Ascending aorta (tissue), 2 donors: ENCODE measurements around the gene PRR36. TPM values are rescaled to one million over a fixed set of nuclear protein-coding genes. Genes with fewer than 3 reads are reported as not detected.

Source experiments
- DNase-seq, 2 donors: peaks; one replicate each; pipeline ENCODE4 v3.0.0-alpha.2; 2019; ENCODE audit warnings: low spot score in 2 of 2
- H3K27ac ChIP-seq, 2 donors: fragments of 200-600 bp; sonication (generic); one replicate each; pipeline ENCODE4 v1.5.1; 2016 to 2017; ENCODE audit warnings: mild to moderate bottlenecking in 1 of 2
- H3K27me3 ChIP-seq: fragments of 200-600 bp; sonication (generic); one replicate; pipeline ENCODE4 v1.5.1; 2017
- H3K36me3 ChIP-seq, 2 donors: fragments of 200-600 bp; sonication (generic); one replicate each; pipeline ENCODE4 v1.5.1; 2016
- H3K4me1 ChIP-seq, 2 donors: fragments of 200-600 bp; sonication (generic); one replicate each; pipeline ENCODE4 v1.5.1; 2016 to 2017; ENCODE audit warnings: mild to moderate bottlenecking in 1 of 2
- H3K4me3 ChIP-seq, 2 donors: fragments of 200-600 bp; sonication (generic); one replicate each; pipeline ENCODE4 v1.5.1; 2016 to 2017; ENCODE audit warnings: mild to moderate bottlenecking in 1 of 2
- H3K9me3 ChIP-seq, 2 donors: fragments of 200-600 bp; sonication (generic); one replicate each; pipeline ENCODE4 v1.5.1; 2016
- intact Hi-C: fragments of 100-400 bp; cut with DNase I; formaldehyde crosslinking; loops from one replicate; pipeline ENCODE4 v1.15.1; 2023
- total RNA-seq: library from RNA; depleted of rRNA; stranded (reverse); fragments of >200 nt; gene quantifications from one replicate; pipeline ENCODE4 v1.1.0, GENCODE V29; 2016
- TF ChIP-seq, protein P1 (sequence below), 3 experiments: fragments of 200-600 bp in 2 of 3; fragments of 450-650 bp in 1 of 3; sonication (generic) in 2 of 3; IDR thresholded peaks; one replicate each; pipeline ENCODE4 v1.5.1; 2016 to 2019; ENCODE audit warnings: antibody characterized with exemption in 3 of 3, mild to moderate bottlenecking in 1 of 3, moderate library complexity in 1 of 3

PRR36 gene
- total RNA-seq, 1 donor from 2014 or later: not detected

GRCh38 chr19:7869910-7870511, 4.2 kb downstream of the PRR36 start:
- no peaks in the 10 kb centered on the region for H3K9me3 ChIP-seq
- peaks cover 15 to 19% of the 10 kb centered on the region in 2 donors for H3K4me1 ChIP-seq
- peaks cover 20% of the 10 kb centered on the region for H3K27me3 ChIP-seq
- intact Hi-C loops: no loop called here
- H3K36me3 ChIP-seq: no peaks in the 10 kb centered on the region
- H3K4me3 ChIP-seq: peak overlapping the region; percentile 46 to 61
- H3K27ac ChIP-seq: no peak overlapping the region
- no peak for DNase-seq
- TF ChIP-seq, protein P1, sequence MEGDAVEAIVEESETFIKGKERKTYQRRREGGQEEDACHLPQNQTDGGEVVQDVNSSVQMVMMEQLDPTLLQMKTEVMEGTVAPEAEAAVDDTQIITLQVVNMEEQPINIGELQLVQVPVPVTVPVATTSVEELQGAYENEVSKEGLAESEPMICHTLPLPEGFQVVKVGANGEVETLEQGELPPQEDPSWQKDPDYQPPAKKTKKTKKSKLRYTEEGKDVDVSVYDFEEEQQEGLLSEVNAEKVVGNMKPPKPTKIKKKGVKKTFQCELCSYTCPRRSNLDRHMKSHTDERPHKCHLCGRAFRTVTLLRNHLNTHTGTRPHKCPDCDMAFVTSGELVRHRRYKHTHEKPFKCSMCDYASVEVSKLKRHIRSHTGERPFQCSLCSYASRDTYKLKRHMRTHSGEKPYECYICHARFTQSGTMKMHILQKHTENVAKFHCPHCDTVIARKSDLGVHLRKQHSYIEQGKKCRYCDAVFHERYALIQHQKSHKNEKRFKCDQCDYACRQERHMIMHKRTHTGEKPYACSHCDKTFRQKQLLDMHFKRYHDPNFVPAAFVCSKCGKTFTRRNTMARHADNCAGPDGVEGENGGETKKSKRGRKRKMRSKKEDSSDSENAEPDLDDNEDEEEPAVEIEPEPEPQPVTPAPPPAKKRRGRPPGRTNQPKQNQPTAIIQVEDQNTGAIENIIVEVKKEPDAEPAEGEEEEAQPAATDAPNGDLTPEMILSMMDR (IDR thresholded peaks at IDR 0.05): no peak

DNA sequence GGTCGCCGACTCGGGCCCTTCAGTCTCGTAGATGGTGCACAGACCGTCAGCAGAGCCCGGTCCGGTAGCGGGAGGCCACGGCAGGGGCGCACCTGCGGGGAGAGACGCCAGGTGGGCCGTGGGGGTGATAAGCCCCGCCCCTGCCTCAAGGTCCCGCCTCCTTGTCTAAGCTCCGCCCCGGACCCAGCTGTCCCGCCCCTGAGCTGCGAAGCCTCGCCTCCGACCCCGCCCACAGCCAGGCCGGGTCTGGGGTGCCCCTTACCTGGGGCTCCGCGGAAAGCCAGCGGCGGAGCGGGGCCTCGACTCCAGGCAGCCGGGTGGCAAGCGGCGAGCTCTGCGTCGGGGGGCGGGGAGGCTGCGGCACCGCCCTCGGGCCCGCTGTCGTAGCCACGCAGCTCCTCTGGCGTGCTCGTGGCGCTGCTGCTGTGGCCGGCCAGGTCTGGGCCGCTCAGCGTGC, 4.7 kb downstream of the PRR36 start:
- H3K9me3 ChIP-seq: no peaks in the 10 kb centered on the region
- peak overlapping the region; percentile 46 to 61 for H3K4me3 ChIP-seq
- H3K27ac ChIP-seq: no peak overlapping the region
- peaks cover 15 to 19% of the 10 kb centered on the region in 2 donors for H3K4me1 ChIP-seq
- no peak for DNase-seq
- TF ChIP-seq, protein P1 (IDR thresholded peaks at IDR 0.05): no peak
- peaks cover 16% of the 10 kb centered on the region for H3K27me3 ChIP-seq
- H3K36me3 ChIP-seq: no peaks in the 10 kb centered on the region
- intact Hi-C loops: no loop called here

- peaks cover 15 to 17% of the 10 kb centered on the region in 2 donors for H3K4me1 ChIP-seq
- peaks cover 12% of the 10 kb centered on the region for H3K27me3 ChIP-seq
- DNase-seq: peak in 1 of 2 donors; percentile 77
- H3K27ac ChIP-seq: no peak overlapping the region
- intact Hi-C loops: no loop called here
- H3K9me3 ChIP-seq: no peaks in the 10 kb centered on the region
- TF ChIP-seq, protein P1 (IDR thresholded peaks at IDR 0.05): peak in 2 of 3 experiments; percentile 55 to 89
- H3K36me3 ChIP-seq: no peaks in the 10 kb centered on the region
- peak overlapping the region; percentile 46 to 61 for H3K4me3 ChIP-seq
These were observed 5.3 kb downstream of the PRR36 start for GRCh38 chr19:7868671-7869452.

- intact Hi-C loops: no loop called here
- H3K4me3 ChIP-seq: peak overlapping the region; percentile 46 to 61
- no peak for DNase-seq
- TF ChIP-seq, protein P1 (IDR thresholded peaks at IDR 0.05): no peak
- peaks cover 14 to 15% of the 10 kb centered on the region in 2 donors for H3K4me1 ChIP-seq
- H3K36me3 ChIP-seq: peaks cover 0 to 5% of the 10 kb centered on the region in 2 donors
- no peaks in the 10 kb centered on the region for H3K9me3 ChIP-seq
- peaks cover 9% of the 10 kb centered on the region for H3K27me3 ChIP-seq
- H3K27ac ChIP-seq: no peak overlapping the region
These were observed 5.9 kb downstream of the PRR36 start for GRCh38 chr19:7868326-7868670.

DNA sequence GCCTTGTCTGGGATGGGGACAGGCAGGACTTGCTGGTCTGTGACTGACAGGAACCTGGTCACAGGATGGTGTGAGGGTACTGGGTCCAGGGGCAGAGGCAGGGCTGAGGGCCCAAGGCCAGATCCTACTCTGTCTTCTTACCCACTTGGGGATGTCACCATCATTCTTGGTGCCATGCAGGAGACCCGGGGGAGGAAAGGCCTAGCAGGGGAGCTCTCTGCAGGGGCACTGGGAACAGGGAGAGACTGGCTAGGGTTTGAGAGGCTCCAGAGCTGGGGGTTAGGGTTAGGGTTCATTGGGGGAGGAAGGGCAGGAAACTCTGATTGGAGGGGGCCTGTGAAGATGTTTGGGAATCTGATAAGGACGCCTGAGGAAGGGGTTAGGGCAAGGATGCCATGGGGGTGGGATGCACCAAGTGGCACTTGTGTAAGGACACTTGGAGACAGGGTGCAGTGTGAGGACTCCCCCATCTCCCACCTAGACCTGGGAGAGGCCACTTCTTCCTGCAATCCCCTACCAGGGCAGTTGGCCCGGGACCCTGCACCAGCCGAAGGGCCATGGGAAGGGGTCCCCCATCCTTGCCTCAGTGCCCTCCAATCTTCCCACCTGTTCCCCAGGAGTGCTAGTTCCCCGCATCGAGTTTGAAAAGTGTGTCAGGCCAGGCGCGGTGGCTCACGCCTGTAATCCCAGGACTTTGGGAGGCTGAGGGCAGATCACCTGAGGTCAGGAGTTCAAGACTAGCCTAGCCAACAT, 6.9 kb downstream of the PRR36 start:
- no peaks in the 10 kb centered on the region for H3K9me3 ChIP-seq
- peaks cover 0 to 8% of the 10 kb centered on the region in 2 donors for H3K36me3 ChIP-seq
- no peak overlapping the region for H3K4me3 ChIP-seq
- H3K27me3 ChIP-seq: peaks cover 4% of the 10 kb centered on the region
- no peak overlapping the region for H3K27ac ChIP-seq
- DNase-seq: no peak
- TF ChIP-seq, protein P1 (IDR thresholded peaks at IDR 0.05): no peak
- intact Hi-C loops: no loop called here
- peaks cover 14 to 15% of the 10 kb centered on the region in 2 donors for H3K4me1 ChIP-seq
